Sigmoid colon (tissue), 7 donors: ENCODE results near the gene IRX4. TPM values are rescaled to one million over a fixed set of nuclear protein-coding genes. Genes with fewer than 3 reads are reported as not detected.

Experiments used
- DNase-seq: peaks from one replicate; pipeline ENCODE4 v3.0.0-alpha.2; 2019
- H3K27ac ChIP-seq, 4 donors: fragments of 200-600 bp; sonication (generic); one replicate each; pipeline ENCODE4 v1.5.1; 2016 to 2019; ENCODE audit warnings: mild to moderate bottlenecking in 1 of 4
- H3K27me3 ChIP-seq, 3 donors: fragments of 200-600 bp; sonication (generic); one replicate each; pipeline ENCODE4 v1.5.1; 2019; ENCODE audit warnings: mild to moderate bottlenecking in 1 of 3
- H3K36me3 ChIP-seq, 4 donors: fragments of 200-600 bp; sonication (generic); one replicate each; pipeline ENCODE4 v1.5.1; 2016 to 2019
- H3K4me1 ChIP-seq, 4 donors: fragments of 200-600 bp; sonication (generic); one replicate each; pipeline ENCODE4 v1.5.1; 2017 to 2019
- H3K4me3 ChIP-seq, 4 donors: fragments of 200-600 bp; sonication (generic); one replicate each; pipeline ENCODE4 v1.5.1; 2017 to 2019; ENCODE audit warnings: mild to moderate bottlenecking in 2 of 4, moderate library complexity in 1 of 4
- H3K9me3 ChIP-seq, 4 donors: fragments of 200-600 bp in 3 of 4; sonication (generic) in 3 of 4; one replicate each; pipeline versions ENCODE4 v1.5.1 to v1.6.1; 2013 to 2019
- EP300 ChIP-seq, 4 donors: sonication (generic); formaldehyde crosslinking; IDR thresholded peaks; one replicate each; pipeline ENCODE4 v1.6.1; 2017; ENCODE audit warnings: antibody characterized with exemption in 4 of 4
- POLR2A ChIP-seq, 2 donors: fragments of 450-650 bp; IDR thresholded peaks; one replicate each; pipeline ENCODE4 v1.6.1; 2016; ENCODE audit warnings: antibody characterized with exemption in 2 of 2, mild to moderate bottlenecking in 2 of 2, moderate library complexity in 2 of 2
- POLR2AphosphoS5 ChIP-seq, 4 donors: sonication (generic); formaldehyde crosslinking; IDR thresholded peaks; one replicate each; pipeline ENCODE4 v1.6.1; 2017; ENCODE audit warnings: antibody characterized with exemption in 4 of 4
- WGBS, 2 donors: extraction: QIAGEN DNeasy Blood & Tissue Kit; methylation state at CpG; one replicate each; pipeline ENCODE4 v1.1.7; 2013; 5-methylcytosine and 5-hydroxymethylcytosine counted together
- intact Hi-C: fragments of 100-400 bp; cut with DNase I; formaldehyde crosslinking; loops from one replicate; pipeline ENCODE4 v1.15.1; 2023
- polyA plus RNA-seq, 3 donors: library from polyadenylated mRNA; stranded (reverse); fragments of 200-250 nt; gene quantifications; one replicate each; pipeline ENCODE4 v1.2.3, GENCODE V29; 2013
- total RNA-seq, 4 donors: library from RNA; depleted of rRNA; stranded (reverse); fragments of >200 nt; gene quantifications; one replicate each; pipeline ENCODE4 v1.1.0, GENCODE V29; 2016
- TF ChIP-seq, protein P1 (sequence below), 4 experiments: fragments of 450-650 bp in 3 of 4; fragments of 200-600 bp in 1 of 4; IDR thresholded peaks; one replicate each; pipeline ENCODE4 v1.5.1; 2016 to 2019; ENCODE audit warnings: antibody characterized with exemption in 4 of 4, mild to moderate bottlenecking in 3 of 4, moderate library complexity in 2 of 4
- donor health status: healthy with polysubstance abuse.
- donor health status: Bipolar disorder and iron deficiency.
- donor health status: healthy.

Gene IRX4
- total and polyA plus RNA-seq, 7 donors: 0.06 TPM; not detected in 6

DNA sequence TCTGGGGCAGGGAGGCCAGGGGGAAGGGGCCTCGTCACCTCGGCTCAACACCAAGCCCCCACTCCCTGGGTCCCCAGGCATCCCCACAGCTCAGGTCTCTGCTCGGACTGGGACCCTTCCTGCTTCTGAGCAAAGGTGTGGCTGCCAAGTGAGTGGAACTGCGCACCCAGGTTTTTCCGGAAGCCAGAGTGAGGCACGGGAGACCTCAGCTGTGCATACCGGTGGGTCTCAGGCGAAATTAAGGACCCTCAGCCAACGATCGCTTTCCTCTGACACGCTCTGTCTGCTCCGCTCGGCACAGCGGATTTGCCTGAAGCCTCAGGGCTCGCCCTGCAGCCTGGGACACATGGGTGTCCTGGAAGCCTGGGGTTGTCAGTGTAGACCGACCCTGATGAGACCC lies 41.0 kb upstream of the IRX4 start:
- 79 to 81% methylated on average over 16 of the region's 16 CpGs for WGBS, 2 donors
- Histone ChIP-seq H3K27ac (no peak overlapping the region), H3K27me3 (peaks cover 0 to 47% (median 19%) of the 10 kb centered on the region in 3 donors), H3K4me1 (no peaks in the 10 kb centered on the region), H3K36me3 (no peaks in the 10 kb centered on the region), H3K9me3 (no peaks in the 10 kb centered on the region), H3K4me3 (no peak overlapping the region)
- intact Hi-C loops: no loop called here
- TF ChIP-seq POLR2A (IDR thresholded peaks at IDR 0.05) (no peak), POLR2AphosphoS5 (IDR thresholded peaks at IDR 0.05) (no peak)
- TF ChIP-seq, protein P1, sequence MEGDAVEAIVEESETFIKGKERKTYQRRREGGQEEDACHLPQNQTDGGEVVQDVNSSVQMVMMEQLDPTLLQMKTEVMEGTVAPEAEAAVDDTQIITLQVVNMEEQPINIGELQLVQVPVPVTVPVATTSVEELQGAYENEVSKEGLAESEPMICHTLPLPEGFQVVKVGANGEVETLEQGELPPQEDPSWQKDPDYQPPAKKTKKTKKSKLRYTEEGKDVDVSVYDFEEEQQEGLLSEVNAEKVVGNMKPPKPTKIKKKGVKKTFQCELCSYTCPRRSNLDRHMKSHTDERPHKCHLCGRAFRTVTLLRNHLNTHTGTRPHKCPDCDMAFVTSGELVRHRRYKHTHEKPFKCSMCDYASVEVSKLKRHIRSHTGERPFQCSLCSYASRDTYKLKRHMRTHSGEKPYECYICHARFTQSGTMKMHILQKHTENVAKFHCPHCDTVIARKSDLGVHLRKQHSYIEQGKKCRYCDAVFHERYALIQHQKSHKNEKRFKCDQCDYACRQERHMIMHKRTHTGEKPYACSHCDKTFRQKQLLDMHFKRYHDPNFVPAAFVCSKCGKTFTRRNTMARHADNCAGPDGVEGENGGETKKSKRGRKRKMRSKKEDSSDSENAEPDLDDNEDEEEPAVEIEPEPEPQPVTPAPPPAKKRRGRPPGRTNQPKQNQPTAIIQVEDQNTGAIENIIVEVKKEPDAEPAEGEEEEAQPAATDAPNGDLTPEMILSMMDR (IDR thresholded peaks at IDR 0.05): no peak
- DNase-seq: no peak

DNA sequence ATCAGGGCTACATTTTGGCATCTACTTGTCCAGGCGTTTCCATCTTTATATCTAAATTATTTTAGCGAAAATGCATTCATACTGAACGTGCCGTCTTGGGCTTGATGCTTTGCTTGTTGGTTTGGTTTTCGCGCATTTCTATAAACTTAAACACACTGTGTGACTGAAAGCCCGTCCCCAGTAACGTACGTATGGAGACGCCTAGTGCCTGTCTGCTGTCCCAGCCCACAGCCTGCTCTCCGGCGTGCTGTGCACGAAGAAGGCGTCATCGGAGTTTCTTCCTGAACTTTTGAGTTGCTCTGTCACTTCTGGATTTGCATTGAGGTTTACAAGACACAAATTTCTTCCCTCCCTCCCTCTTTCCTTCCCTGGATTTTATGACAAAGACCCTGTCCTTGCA lies 40.6 kb upstream of the IRX4 start:
- 74 to 81% methylated on average over 15 of the region's 15 CpGs for WGBS, 2 donors
- intact Hi-C loops: no loop called here
- TF ChIP-seq, protein P1 (IDR thresholded peaks at IDR 0.05): no peak
- Histone ChIP-seq H3K27me3 (peaks cover 0 to 50% (median 19%) of the 10 kb centered on the region in 3 donors), H3K9me3 (no peaks in the 10 kb centered on the region), H3K36me3 (no peaks in the 10 kb centered on the region), H3K4me1 (no peaks in the 10 kb centered on the region), H3K27ac (no peak overlapping the region), H3K4me3 (no peak overlapping the region)
- no peak for DNase-seq

DNA sequence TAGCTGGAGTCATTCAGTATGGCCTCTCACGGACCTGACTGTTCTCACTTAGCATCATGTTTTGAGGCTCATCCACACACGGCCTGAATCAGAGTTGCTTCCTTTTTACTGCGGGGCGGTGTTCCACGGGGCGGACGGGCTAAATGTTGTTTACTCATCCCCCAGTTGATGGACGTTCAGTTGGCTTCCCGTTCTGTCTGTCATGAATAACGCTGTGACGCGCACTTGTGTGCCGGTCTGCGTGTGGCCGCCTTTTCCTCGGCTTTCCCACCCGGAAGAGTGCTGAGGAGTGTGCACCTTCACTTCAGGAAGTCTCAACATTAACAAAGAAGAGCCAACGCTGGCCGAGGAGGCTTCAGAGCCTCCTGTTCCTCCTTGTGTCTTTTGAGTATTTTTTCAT lies 39.0 kb upstream of the IRX4 start:
- no peak for DNase-seq
- no peaks in the 10 kb centered on the region for H3K9me3 ChIP-seq
- WGBS, 2 donors: 79 to 81% methylated on average over 19 of the region's 19 CpGs
- no peak for TF ChIP-seq POLR2A (IDR thresholded peaks at IDR 0.05)
- no peak for TF ChIP-seq POLR2AphosphoS5 (IDR thresholded peaks at IDR 0.05)
- TF ChIP-seq, protein P1 (IDR thresholded peaks at IDR 0.05): no peak
- TF ChIP-seq EP300 (IDR thresholded peaks at IDR 0.05): no peak
- no peak overlapping the region for H3K4me3 ChIP-seq
- intact Hi-C loops: no loop called here
- H3K27ac ChIP-seq: no peak overlapping the region
- H3K36me3 ChIP-seq: no peaks in the 10 kb centered on the region
- H3K4me1 ChIP-seq: no peaks in the 10 kb centered on the region
- H3K27me3 ChIP-seq: peaks cover 0 to 38% (median 10%) of the 10 kb centered on the region in 3 donors

DNA sequence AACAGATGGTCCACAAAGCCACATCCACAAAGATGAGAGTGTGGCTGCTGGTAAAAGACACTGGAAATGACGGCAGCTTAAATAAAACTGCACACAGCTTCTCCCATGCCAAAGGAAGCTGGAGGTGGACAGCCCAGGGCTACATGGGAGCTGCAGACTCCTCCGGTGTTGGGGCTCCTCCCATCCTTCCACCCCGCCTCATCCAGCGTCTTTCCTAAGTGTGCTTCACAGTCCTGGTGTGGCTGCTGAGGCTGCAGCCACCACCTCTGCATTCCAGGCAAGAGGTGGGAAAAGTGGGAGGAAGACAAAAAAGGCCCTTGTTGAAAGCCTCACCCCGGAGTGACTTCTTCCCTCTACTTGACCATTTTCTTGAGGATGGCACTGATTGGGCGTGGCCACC lies 37.0 kb upstream of the IRX4 start:
- TF ChIP-seq POLR2A (IDR thresholded peaks at IDR 0.05) (no peak), EP300 (IDR thresholded peaks at IDR 0.05) (no peak), POLR2AphosphoS5 (IDR thresholded peaks at IDR 0.05) (no peak)
- TF ChIP-seq, protein P1 (IDR thresholded peaks at IDR 0.05): no peak
- WGBS, 2 donors: 74 to 83% methylated on average over 6 of the region's 6 CpGs
- Histone ChIP-seq H3K4me3 (no peak overlapping the region), H3K27ac (no peak overlapping the region), H3K36me3 (no peaks in the 10 kb centered on the region), H3K27me3 (peaks cover 0 to 22% (median 7%) of the 10 kb centered on the region in 3 donors), H3K9me3 (no peaks in the 10 kb centered on the region), H3K4me1 (no peaks in the 10 kb centered on the region)
- intact Hi-C loops: no loop called here
- DNase-seq: no peak

DNA sequence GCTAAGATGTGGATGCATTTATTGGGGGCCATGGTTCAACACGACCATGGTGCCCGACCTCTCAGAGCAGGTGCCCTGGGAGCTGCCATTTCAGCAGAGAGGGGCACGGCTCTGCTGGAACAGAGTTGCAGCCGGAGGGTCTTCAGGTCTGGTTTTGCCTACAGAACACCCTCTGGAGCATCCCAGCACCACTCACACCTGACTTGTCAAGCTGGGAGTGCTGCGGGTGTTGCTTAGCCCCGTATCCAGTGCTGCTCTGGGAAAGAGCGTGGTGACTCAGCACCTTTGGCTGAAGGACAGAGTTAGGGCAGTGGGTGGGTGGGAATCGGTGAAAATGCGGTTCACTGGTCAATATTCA lies 36.5 kb upstream of the IRX4 start:
- peaks cover 0 to 5% (median 1%) of the 10 kb centered on the region in 4 donors for H3K9me3 ChIP-seq
- WGBS, 2 donors: 77 to 85% methylated on average over 9 of the region's 9 CpGs
- H3K4me3 ChIP-seq: no peak overlapping the region
- intact Hi-C loops: no loop called here
- no peak overlapping the region for H3K27ac ChIP-seq
- peaks cover 0 to 22% (median 7%) of the 10 kb centered on the region in 3 donors for H3K27me3 ChIP-seq
- no peaks in the 10 kb centered on the region for H3K4me1 ChIP-seq
- no peaks in the 10 kb centered on the region for H3K36me3 ChIP-seq
- no peak for TF ChIP-seq POLR2AphosphoS5 (IDR thresholded peaks at IDR 0.05)
- no peak for TF ChIP-seq POLR2A (IDR thresholded peaks at IDR 0.05)
- TF ChIP-seq EP300 (IDR thresholded peaks at IDR 0.05): no peak
- no peak for DNase-seq
